ENCODE measurements around the gene ZNF236. TPM values are rescaled to one million over a fixed set of nuclear protein-coding genes. Genes with fewer than 3 reads are reported as not detected.

The ZNF236 gene
- total RNA-seq, 1 donor from 2014 or later = 9.9 TPM

- no peak overlapping the region for H3K4me3 ChIP-seq (ENCODE audit: low read depth, low read length)
- TF ChIP-seq CTCF (conservative IDR thresholded peaks at IDR 0.05; ENCODE audit: low read depth, low read length) = no peak
- DNase-seq (ENCODE audit: low read depth) = no peak
These were observed 153.3 kb downstream of the ZNF236 start for GRCh38 chr18:76975577-76976110.

GRCh38 chr18:76977108-76977621, 154.8 kb downstream of the ZNF236 start:
- no peak overlapping the region for H3K4me3 ChIP-seq (ENCODE audit: low read depth, low read length)
- DNase-seq (ENCODE audit: low read depth) = no peak
- TF ChIP-seq CTCF (conservative IDR thresholded peaks at IDR 0.05; ENCODE audit: low read depth, low read length) = no peak

GRCh38 chr18:76977684-76978232, 155.4 kb downstream of the ZNF236 start:
- DNase-seq (ENCODE audit: low read depth) = no peak
- no peak overlapping the region for H3K4me3 ChIP-seq (ENCODE audit: low read depth, low read length)
- TF ChIP-seq CTCF (conservative IDR thresholded peaks at IDR 0.05; ENCODE audit: low read depth, low read length) = no peak

GRCh38 chr18:76978616-76979015, 156.3 kb downstream of the ZNF236 start:
- no peak for DNase-seq (ENCODE audit: low read depth)
- no peak for TF ChIP-seq CTCF (conservative IDR thresholded peaks at IDR 0.05; ENCODE audit: low read depth, low read length)
- no peak overlapping the region for H3K4me3 ChIP-seq (ENCODE audit: low read depth, low read length)

GRCh38 chr18:76979111-76979751, 156.9 kb downstream of the ZNF236 start:
- TF ChIP-seq CTCF (conservative IDR thresholded peaks at IDR 0.05; ENCODE audit: low read depth, low read length) = no peak
- no peak overlapping the region for H3K4me3 ChIP-seq (ENCODE audit: low read depth, low read length)

GRCh38 chr18:76979906-76980305, 157.5 kb downstream of the ZNF236 start:
- no peak overlapping the region for H3K4me3 ChIP-seq (ENCODE audit: low read depth, low read length)
- TF ChIP-seq CTCF (conservative IDR thresholded peaks at IDR 0.05; ENCODE audit: low read depth, low read length) = no peak

More at GRCh38 chr18:76979111-76979751, 156.9 kb downstream of the ZNF236 start:
- DNase-seq (ENCODE audit: low read depth) = no peak

More at GRCh38 chr18:76979906-76980305, 157.5 kb downstream of the ZNF236 start:
- DNase-seq (ENCODE audit: low read depth) = no peak

All from epithelial cell of proximal tubule (primary cell).